Tibial nerve (tissue), 4 donors: ENCODE measurements around the gene INO80D.
"Not testable (repeated sequence)": the region's sequence is repeated elsewhere in the genome, so short reads cannot be mapped to it uniquely, and the experiment has no call there.

Source experiments
- EP300 ChIP-seq, 2 donors: sonication (generic); formaldehyde crosslinking; IDR thresholded peaks; one replicate each; pipeline ENCODE4 v1.6.1; 2017; ENCODE audit warnings: antibody characterized with exemption in 2 of 2, mild to moderate bottlenecking in 1 of 2
- POLR2A ChIP-seq, 2 donors: fragments of 450-650 bp; IDR thresholded peaks; one replicate each; pipeline ENCODE4 v1.6.1; 2017; ENCODE audit warnings: antibody characterized with exemption in 2 of 2, mild to moderate bottlenecking in 2 of 2, moderate library complexity in 2 of 2
- TF ChIP-seq, protein P1 (sequence below), 5 experiments: fragments of 200-600 bp in 3 of 5; fragments of 450-650 bp in 2 of 5; sonication (generic) in 3 of 5; IDR thresholded peaks; one replicate each; pipeline ENCODE4 v1.5.1; 2016 to 2019; ENCODE audit warnings: antibody characterized with exemption in 5 of 5, mild to moderate bottlenecking in 3 of 5, moderate library complexity in 2 of 5

DNA sequence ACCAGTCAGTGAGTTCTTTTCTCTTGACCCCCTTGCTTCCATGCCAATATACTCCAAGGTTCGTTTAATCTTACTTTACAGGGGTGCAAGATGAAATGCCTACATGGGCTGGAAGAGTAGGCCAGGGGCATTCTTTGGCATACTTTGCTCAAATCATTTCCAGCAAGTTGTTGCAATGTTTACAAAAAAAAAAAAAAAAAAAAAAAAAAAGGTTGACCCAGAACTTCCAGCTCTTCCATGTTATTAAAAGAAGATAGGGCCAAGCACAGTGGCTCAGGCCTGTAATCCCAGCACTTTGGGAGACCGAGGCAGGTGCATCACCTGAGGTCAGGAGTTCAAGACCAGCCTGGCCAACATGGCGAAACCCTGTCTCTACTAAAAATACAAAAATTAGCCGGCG lies 8.1 kb downstream of the INO80D start:
- TF ChIP-seq, protein P1, sequence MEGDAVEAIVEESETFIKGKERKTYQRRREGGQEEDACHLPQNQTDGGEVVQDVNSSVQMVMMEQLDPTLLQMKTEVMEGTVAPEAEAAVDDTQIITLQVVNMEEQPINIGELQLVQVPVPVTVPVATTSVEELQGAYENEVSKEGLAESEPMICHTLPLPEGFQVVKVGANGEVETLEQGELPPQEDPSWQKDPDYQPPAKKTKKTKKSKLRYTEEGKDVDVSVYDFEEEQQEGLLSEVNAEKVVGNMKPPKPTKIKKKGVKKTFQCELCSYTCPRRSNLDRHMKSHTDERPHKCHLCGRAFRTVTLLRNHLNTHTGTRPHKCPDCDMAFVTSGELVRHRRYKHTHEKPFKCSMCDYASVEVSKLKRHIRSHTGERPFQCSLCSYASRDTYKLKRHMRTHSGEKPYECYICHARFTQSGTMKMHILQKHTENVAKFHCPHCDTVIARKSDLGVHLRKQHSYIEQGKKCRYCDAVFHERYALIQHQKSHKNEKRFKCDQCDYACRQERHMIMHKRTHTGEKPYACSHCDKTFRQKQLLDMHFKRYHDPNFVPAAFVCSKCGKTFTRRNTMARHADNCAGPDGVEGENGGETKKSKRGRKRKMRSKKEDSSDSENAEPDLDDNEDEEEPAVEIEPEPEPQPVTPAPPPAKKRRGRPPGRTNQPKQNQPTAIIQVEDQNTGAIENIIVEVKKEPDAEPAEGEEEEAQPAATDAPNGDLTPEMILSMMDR (IDR thresholded peaks at IDR 0.05) = not testable (repeated sequence)
- not testable (repeated sequence) for TF ChIP-seq POLR2A, EP300 (IDR thresholded peaks at IDR 0.05)
